Tibial artery (tissue), 4 donors: Measurements from ENCODE around the gene ZNF784.

Experiments used
- DNase-seq, 2 donors: peaks; one replicate each; pipeline ENCODE4 v3.0.0-alpha.2; 2019
- H3K27ac ChIP-seq, 2 donors: fragments of 200-600 bp; sonication (generic) in 1 of 2; 1 replicate in 1 of 2; 2 replicates in 1 of 2; pipeline ENCODE4 v1.5.1; 2018 to 2019; ENCODE audit warnings: mild to moderate bottlenecking in 1 of 2
- H3K27me3 ChIP-seq, 2 donors: fragments of 200-600 bp; sonication (generic) in 1 of 2; one replicate each; pipeline versions ENCODE4 v1.5.1 to v1.6.0; 2016 to 2019
- H3K36me3 ChIP-seq, 3 donors: fragments of 200-600 bp; sonication (generic) in 2 of 3; one replicate each; pipeline ENCODE4 v1.5.1; 2016 to 2019; ENCODE audit warnings: mild to moderate bottlenecking in 2 of 3
- H3K4me1 ChIP-seq, 4 donors: fragments of 200-600 bp; sonication (generic) in 2 of 4; 1 replicate in 3 of 4; 2 replicates in 1 of 4; pipeline ENCODE4 v1.5.1; 2016 to 2019
- H3K4me3 ChIP-seq, 2 donors: fragments of 200-600 bp; sonication (generic) in 1 of 2; 1 replicate in 1 of 2; 2 replicates in 1 of 2; pipeline ENCODE4 v1.5.1; 2018 to 2019; ENCODE audit warnings: mild to moderate bottlenecking in 2 of 2
- H3K9me3 ChIP-seq, 3 donors: fragments of 200-600 bp; sonication (generic) in 1 of 3; one replicate each; pipeline ENCODE4 v1.5.1; 2016 to 2019
- intact Hi-C: fragments of 100-400 bp; cut with DNase I; formaldehyde crosslinking; loops from one replicate; pipeline ENCODE4 v1.15.0; 2023; ENCODE audit warnings: low total_unique reads
- TF ChIP-seq, protein P1 (sequence below), 2 experiments: fragments of 200-600 bp in 1 of 2; fragments of 450-650 bp in 1 of 2; IDR thresholded peaks; one replicate each; pipeline ENCODE4 v1.5.1; 2017 to 2019; ENCODE audit warnings: antibody characterized with exemption in 2 of 2, mild to moderate bottlenecking in 1 of 2, moderate library complexity in 1 of 2

ZNF784 gene

DNA sequence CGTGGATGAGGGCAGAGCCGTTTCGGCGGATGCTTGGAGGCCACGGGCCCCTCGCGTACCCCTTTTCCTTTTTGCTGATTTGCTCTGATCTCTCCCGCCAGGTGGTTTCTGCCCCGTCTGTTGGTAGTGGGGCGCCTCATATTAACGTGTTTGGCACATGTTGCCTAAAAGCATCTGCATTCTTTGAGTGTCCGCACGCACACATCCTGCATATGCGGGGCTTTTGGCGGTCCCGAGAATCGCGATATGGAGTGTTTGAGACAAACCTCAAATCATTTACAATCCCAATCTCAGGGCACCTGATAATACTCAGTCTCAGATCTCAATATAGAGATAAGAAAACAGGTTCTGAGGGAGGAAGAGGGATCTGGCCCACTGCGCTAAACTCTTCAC lies 31.3 kb upstream of the ZNF784 start:
- H3K4me3 ChIP-seq: peak overlapping the region; percentile 73 to 96
- no peaks in the 10 kb centered on the region for H3K9me3 ChIP-seq
- H3K36me3 ChIP-seq: peaks cover 1 to 36% (median 16%) of the 10 kb centered on the region in 3 donors
- H3K27ac ChIP-seq: peak overlapping the region; percentile 93 to 99
- TF ChIP-seq, protein P1, sequence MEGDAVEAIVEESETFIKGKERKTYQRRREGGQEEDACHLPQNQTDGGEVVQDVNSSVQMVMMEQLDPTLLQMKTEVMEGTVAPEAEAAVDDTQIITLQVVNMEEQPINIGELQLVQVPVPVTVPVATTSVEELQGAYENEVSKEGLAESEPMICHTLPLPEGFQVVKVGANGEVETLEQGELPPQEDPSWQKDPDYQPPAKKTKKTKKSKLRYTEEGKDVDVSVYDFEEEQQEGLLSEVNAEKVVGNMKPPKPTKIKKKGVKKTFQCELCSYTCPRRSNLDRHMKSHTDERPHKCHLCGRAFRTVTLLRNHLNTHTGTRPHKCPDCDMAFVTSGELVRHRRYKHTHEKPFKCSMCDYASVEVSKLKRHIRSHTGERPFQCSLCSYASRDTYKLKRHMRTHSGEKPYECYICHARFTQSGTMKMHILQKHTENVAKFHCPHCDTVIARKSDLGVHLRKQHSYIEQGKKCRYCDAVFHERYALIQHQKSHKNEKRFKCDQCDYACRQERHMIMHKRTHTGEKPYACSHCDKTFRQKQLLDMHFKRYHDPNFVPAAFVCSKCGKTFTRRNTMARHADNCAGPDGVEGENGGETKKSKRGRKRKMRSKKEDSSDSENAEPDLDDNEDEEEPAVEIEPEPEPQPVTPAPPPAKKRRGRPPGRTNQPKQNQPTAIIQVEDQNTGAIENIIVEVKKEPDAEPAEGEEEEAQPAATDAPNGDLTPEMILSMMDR (IDR thresholded peaks at IDR 0.05): no peak
- intact Hi-C loops: no loop called here
- no peak for DNase-seq
- peaks cover 0 to 55% (median 55%) of the 10 kb centered on the region in 4 donors for H3K4me1 ChIP-seq
- no peaks in the 10 kb centered on the region for H3K27me3 ChIP-seq

DNA sequence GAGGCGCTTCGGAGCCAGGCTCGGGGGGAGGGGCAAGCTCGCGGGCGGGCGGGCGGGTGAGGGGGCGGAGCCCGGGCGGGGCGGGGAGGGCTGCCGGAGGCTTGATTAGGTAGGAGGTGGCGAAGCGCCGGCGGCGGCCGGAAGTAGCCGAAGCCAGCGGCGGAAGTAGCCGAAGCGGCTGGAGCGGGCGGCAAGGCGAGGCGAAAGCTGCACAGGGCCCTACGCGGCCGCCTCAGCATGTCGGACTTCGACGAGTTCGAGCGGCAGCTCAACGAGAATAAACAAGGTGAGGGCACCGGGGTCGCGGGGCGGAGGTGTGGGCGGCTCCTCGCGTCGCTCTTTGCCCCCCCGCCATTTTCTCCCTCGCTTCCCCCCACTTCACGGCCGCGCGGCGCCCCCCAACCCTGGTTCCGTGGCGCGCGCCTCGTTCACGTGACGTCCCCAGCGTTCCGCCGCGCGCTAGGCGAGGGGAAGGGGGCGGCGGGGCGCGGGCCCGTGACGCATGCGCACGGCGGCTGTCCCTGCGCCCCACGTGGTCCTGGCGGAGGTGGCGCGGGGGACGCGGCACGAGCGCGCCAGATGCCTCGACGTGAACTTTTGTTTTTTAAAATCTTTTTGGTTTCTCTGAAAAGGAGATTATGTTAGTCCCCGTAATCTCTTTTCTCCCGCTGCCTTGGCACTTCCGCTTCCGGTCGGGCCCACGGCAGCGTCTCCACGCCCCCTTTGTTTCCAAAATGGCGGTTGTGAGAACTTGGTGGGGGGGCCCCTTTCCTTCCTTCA lies 30.7 kb upstream of the ZNF784 start, which contains the start of gene U2AF2:
TSS of gene U2AF2 (plus strand) at position 168 of the 780 bp plus-strand sequence. CDS start at position 238, 70 bp downstream.
- Histone ChIP-seq H3K27me3 (no peaks in the 10 kb centered on the region), H3K9me3 (no peaks in the 10 kb centered on the region), H3K36me3 (peaks cover 0 to 30% (median 10%) of the 10 kb centered on the region in 3 donors), H3K27ac (peak within 1 kb of the TSS; percentile 93 to 99), H3K4me1 (peaks cover 0 to 53% (median 53%) of the 10 kb centered on the region in 4 donors), H3K4me3 (peak within 1 kb of the TSS; percentile 73 to 96)
- intact Hi-C loops: no loop called here
- DNase-seq: peak; percentile 93 to 97
- TF ChIP-seq, protein P1 (IDR thresholded peaks at IDR 0.05): peak in 1 of 2 experiments; percentile 10

DNA sequence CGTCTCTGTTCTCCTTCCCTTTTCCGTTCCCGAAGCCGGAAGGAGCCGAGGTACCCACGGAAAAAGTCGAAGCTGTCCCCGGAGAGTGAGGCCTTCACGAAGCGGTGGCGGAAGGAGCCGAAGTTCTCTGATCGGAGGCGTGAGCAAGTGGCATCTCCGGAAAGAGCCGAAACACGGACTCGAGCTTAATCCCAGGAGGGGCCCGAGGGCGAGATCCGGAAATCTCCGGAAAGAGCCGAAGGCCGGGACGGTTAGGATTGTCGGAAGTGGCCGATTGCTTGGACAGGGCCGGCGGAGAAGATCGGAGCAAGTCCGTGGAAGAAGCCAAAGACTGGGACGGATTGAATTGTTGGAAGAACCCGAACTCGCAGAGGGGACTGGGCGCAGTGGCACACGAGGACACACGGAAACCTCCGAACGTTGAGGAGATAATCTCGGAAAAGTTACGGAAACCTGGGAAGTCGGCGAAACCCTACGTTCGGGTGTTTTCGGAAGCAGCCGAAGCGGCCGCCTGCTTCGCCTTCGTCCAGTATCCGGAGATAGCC lies 30.0 kb upstream of the ZNF784 start:
- Histone ChIP-seq H3K27me3 (no peaks in the 10 kb centered on the region), H3K27ac (peak overlapping the region; percentile 93 to 99), H3K36me3 (peaks cover 0 to 23% (median 4%) of the 10 kb centered on the region in 3 donors), H3K4me3 (peak overlapping the region; percentile 73 to 96), H3K9me3 (no peaks in the 10 kb centered on the region), H3K4me1 (peaks cover 0 to 50% (median 48%) of the 10 kb centered on the region in 4 donors)
- intact Hi-C loops: no loop called here
- DNase-seq: peak; percentile 100
- TF ChIP-seq, protein P1 (IDR thresholded peaks at IDR 0.05): no peak

DNA sequence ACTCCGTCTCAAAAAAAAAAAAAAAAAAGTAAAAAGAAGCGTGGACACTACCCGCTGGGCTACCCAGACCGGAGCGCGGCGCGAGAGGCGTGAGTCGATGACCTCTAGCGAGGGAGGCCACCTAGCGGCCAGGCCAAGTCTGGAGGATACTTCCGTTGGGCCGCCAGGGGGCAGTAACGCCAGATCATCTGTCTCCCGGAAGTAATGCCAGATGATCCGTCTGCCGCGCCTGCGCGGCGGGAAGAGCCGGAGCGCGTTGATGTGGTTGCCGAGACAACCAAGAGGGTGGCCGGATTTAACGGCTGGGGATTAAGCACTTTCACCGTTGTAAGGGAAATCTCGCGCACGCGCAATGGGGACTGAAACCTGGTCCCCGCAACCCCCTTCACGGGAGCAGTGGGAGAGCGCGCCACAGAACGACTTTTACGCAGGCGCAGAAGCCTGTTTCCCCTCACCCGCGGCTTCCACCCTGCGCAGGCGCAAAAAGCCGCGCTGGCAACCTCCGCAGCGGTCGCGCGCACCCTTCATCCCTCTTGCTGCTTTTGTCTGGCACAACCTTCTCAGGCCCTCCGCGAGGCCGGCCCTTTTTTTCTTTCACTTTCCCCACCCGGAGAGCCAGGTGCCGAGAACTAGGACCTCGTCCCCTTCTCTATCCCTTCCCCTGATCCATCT lies 29.4 kb upstream of the ZNF784 start:
- H3K27me3 ChIP-seq: no peaks in the 10 kb centered on the region
- H3K27ac ChIP-seq: peak overlapping the region; percentile 93 to 99
- TF ChIP-seq, protein P1 (IDR thresholded peaks at IDR 0.05): peak; percentile 97 to 100
- no peaks in the 10 kb centered on the region for H3K9me3 ChIP-seq
- H3K4me1 ChIP-seq: peaks cover 0 to 50% (median 48%) of the 10 kb centered on the region in 4 donors
- H3K36me3 ChIP-seq: peaks cover 0 to 17% (median 0%) of the 10 kb centered on the region in 3 donors
- intact Hi-C loops: no loop called here
- H3K4me3 ChIP-seq: peak overlapping the region; percentile 73 to 96
- peak; percentile 97 to 99 for DNase-seq

- H3K36me3 ChIP-seq: peaks cover 0 to 12% (median 0%) of the 10 kb centered on the region in 3 donors
- H3K27me3 ChIP-seq: no peaks in the 10 kb centered on the region
- no peak overlapping the region for H3K4me3 ChIP-seq
- intact Hi-C loops: no loop called here
- DNase-seq: no peak
- TF ChIP-seq, protein P1 (IDR thresholded peaks at IDR 0.05): no peak
- peak overlapping the region; percentile 93 to 99 for H3K27ac ChIP-seq
- H3K9me3 ChIP-seq: no peaks in the 10 kb centered on the region
- peaks cover 0 to 50% (median 43%) of the 10 kb centered on the region in 4 donors for H3K4me1 ChIP-seq
Measured at GRCh38 chr19:55652311-55653128, 28.2 kb upstream of the ZNF784 start.
